Neural cell (in vitro differentiated cells): ENCODE results near the gene REST. TPM values are rescaled to one million over a fixed set of nuclear protein-coding genes. Genes with fewer than 3 reads are reported as not detected.

Experiments used
- H2AFZ ChIP-seq: fragments of 200-600, 300-800 bp; sonication (generic), shearing (Covaris generic); 2 replicates; pipeline ENCODE4 v1.6.0; 2014; ENCODE audit warnings: low read depth, mild to moderate bottlenecking, antibody characterized with exemption, low read length, moderate library complexity
- H3F3A ChIP-seq: fragments of 200-600 bp; shearing (Covaris generic); 2 replicates; pipeline ENCODE4 v1.6.1; 2016; ENCODE audit warnings: mild to moderate bottlenecking, moderate library complexity, mixed read lengths, antibody characterized with exemption, low read length; ENCODE audit not compliant: insufficient read depth, poor library complexity, severe bottlenecking
- H3K27ac ChIP-seq: fragments of 200-600, 300-800 bp; sonication (generic), shearing (Covaris generic); 2 replicates; pipeline ENCODE4 v1.5.1; 2014; ENCODE audit warnings: mild to moderate bottlenecking, low read length, moderate library complexity
- H3K27me3 ChIP-seq: fragments of 300-800, 200-600 bp; sonication (generic), shearing (Covaris generic); 2 replicates; pipeline ENCODE4 v1.6.0; 2014; ENCODE audit warnings: mild to moderate bottlenecking, low read depth, low read length, moderate library complexity; ENCODE audit not compliant: insufficient read depth
- H3K36me3 ChIP-seq: fragments of 300-800, 200-600 bp; sonication (generic), shearing (Covaris generic); 2 replicates; pipeline ENCODE4 v1.5.1; 2014; ENCODE audit warnings: mild to moderate bottlenecking, antibody characterized with exemption, low read length, moderate library complexity; ENCODE audit not compliant: insufficient read depth
- H3K4me2 ChIP-seq: fragments of 300-800, 200-600 bp; sonication (generic), shearing (Covaris generic); 2 replicates; pipeline ENCODE4 v1.6.0; 2014; ENCODE audit warnings: mild to moderate bottlenecking, low read length
- H3K4me3 ChIP-seq: fragments of 300-800, 200-600 bp; sonication (generic), shearing (Covaris generic); 2 replicates; pipeline ENCODE4 v1.5.1; 2014; ENCODE audit warnings: mild to moderate bottlenecking, low read length, moderate library complexity
- H3K79me2 ChIP-seq: fragments of 200-600 bp; shearing (Covaris generic); replicated peaks from 2 replicates; pipeline ENCODE4 v1.6.0; 2014; ENCODE audit warnings: mild to moderate bottlenecking, low read length, moderate library complexity; ENCODE audit not compliant: insufficient read depth
- H3K9ac ChIP-seq: fragments of 300-800, 200-600 bp; sonication (generic), shearing (Covaris generic); 2 replicates; pipeline ENCODE4 v1.6.1; 2016; ENCODE audit warnings: mild to moderate bottlenecking, low read length, mixed read lengths
- H3K9me2 ChIP-seq: fragments of 200-600 bp; shearing (Covaris generic); 2 replicates; pipeline ENCODE4 v1.6.1; 2016; ENCODE audit warnings: mild to moderate bottlenecking, low read length, mixed read lengths; ENCODE audit not compliant: insufficient read depth
- H3K9me3 ChIP-seq: fragments of 200-600, 300-800 bp; sonication (generic), shearing (Covaris generic); 2 replicates; pipeline ENCODE4 v1.6.1; 2016; ENCODE audit warnings: mild to moderate bottlenecking, mixed run types, low read length, moderate library complexity, mixed read lengths
- H4K20me1 ChIP-seq: fragments of 200-600 bp; shearing (Covaris generic); 2 replicates; pipeline ENCODE4 v1.6.1; 2016; ENCODE audit warnings: mild to moderate bottlenecking, mixed run types; ENCODE audit not compliant: insufficient read depth
- EP300 ChIP-seq: fragments of 450-650 bp; conservative IDR thresholded peaks from 2 replicates; pipeline ENCODE4 v1.6.1; 2014; ENCODE audit warnings: antibody characterized with exemption, mild to moderate bottlenecking, moderate library complexity; ENCODE audit not compliant: poor library complexity, severe bottlenecking
- EZH2 ChIP-seq: fragments of 200-600, 300-800 bp; shearing (Covaris generic), sonication (generic); IDR thresholded peaks from 2 replicates; pipeline ENCODE4 v1.6.1; 2014; ENCODE audit warnings: antibody characterized with exemption, low read length, borderline replicate concordance, mild to moderate bottlenecking; ENCODE audit not compliant: insufficient read depth, poor library complexity, severe bottlenecking
- MXI1 ChIP-seq: fragments of 450-650 bp; conservative IDR thresholded peaks from 2 replicates; pipeline ENCODE4 v1.6.1; 2014; ENCODE audit warnings: antibody characterized with exemption, mild to moderate bottlenecking; ENCODE audit not compliant: poor library complexity, severe bottlenecking
- POLR2AphosphoS5 ChIP-seq: IDR thresholded peaks from 2 replicates; pipeline ENCODE4 v1.6.1; 2012
- RAD21 ChIP-seq: fragments of 450-650 bp; conservative IDR thresholded peaks from 2 replicates; pipeline ENCODE4 v1.6.1; 2014; ENCODE audit warnings: antibody characterized with exemption, mild to moderate bottlenecking, moderate library complexity
- SMC3 ChIP-seq: fragments of 450-650 bp; conservative IDR thresholded peaks from 2 replicates; pipeline ENCODE4 v1.6.1; 2014; ENCODE audit warnings: antibody characterized with exemption, mild to moderate bottlenecking, moderate library complexity; ENCODE audit not compliant: poor library complexity
- TAF1 ChIP-seq: IDR thresholded peaks from 2 replicates; pipeline ENCODE4 v1.6.1; 2012; ENCODE audit warnings: low read depth
- polyA plus RNA-seq: library from polyadenylated mRNA; depleted of rRNA; stranded (reverse); fragments of >200 nt; gene quantifications from 2 replicates; pipeline ENCODE4 v1.2.3, GENCODE V29; 2014
- TF ChIP-seq, protein P1 (sequence below): IDR thresholded peaks from 2 replicates; pipeline ENCODE4 v1.6.1; 2012; ENCODE audit warnings: borderline replicate concordance
- TF ChIP-seq, protein P2 (sequence below): fragments of 450-650 bp; IDR thresholded peaks from 2 replicates; pipeline ENCODE4 v1.5.1; 2014; ENCODE audit warnings: antibody characterized with exemption, mild to moderate bottlenecking, moderate library complexity; ENCODE audit not compliant: poor library complexity, severe bottlenecking

REST gene
- polyA plus RNA-seq, 1 donor from 2014 or later: 3.2 TPM

DNA sequence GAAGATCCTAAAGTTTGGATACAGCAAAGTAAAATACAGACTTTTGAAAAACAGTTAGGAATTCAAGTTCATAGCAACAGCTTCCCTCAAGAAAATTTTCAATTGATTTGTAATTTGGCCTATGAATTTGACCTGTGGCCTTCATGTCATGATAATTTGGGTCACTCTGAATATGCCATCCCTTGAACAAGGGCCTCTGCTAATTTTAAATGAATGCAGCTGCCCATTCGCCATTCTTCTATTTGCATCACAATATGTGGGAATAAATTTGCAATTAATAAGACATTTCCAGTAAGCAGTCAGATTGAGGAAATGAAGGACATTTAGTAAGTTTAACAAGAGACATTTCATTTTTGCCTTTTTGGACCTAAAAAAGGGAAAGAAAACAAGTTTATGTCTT lies 1.9 kb upstream of the REST start:
- TF ChIP-seq EP300: no peak
- no peak for TF ChIP-seq RAD21
- TF ChIP-seq POLR2AphosphoS5: no peak
- TF ChIP-seq, protein P1, sequence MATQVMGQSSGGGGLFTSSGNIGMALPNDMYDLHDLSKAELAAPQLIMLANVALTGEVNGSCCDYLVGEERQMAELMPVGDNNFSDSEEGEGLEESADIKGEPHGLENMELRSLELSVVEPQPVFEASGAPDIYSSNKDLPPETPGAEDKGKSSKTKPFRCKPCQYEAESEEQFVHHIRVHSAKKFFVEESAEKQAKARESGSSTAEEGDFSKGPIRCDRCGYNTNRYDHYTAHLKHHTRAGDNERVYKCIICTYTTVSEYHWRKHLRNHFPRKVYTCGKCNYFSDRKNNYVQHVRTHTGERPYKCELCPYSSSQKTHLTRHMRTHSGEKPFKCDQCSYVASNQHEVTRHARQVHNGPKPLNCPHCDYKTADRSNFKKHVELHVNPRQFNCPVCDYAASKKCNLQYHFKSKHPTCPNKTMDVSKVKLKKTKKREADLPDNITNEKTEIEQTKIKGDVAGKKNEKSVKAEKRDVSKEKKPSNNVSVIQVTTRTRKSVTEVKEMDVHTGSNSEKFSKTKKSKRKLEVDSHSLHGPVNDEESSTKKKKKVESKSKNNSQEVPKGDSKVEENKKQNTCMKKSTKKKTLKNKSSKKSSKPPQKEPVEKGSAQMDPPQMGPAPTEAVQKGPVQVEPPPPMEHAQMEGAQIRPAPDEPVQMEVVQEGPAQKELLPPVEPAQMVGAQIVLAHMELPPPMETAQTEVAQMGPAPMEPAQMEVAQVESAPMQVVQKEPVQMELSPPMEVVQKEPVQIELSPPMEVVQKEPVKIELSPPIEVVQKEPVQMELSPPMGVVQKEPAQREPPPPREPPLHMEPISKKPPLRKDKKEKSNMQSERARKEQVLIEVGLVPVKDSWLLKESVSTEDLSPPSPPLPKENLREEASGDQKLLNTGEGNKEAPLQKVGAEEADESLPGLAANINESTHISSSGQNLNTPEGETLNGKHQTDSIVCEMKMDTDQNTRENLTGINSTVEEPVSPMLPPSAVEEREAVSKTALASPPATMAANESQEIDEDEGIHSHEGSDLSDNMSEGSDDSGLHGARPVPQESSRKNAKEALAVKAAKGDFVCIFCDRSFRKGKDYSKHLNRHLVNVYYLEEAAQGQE: no peak
- H3K4me3 ChIP-seq: no peak overlapping the region
- no peaks in the 10 kb centered on the region for H3K9me2 ChIP-seq
- peaks cover 20% of the 10 kb centered on the region for H3K27me3 ChIP-seq
- no peak overlapping the region for H3K9ac ChIP-seq
- peaks cover 5% of the 10 kb centered on the region for H3K79me2 ChIP-seq
- no peaks in the 10 kb centered on the region for H4K20me1 ChIP-seq
- H3K27ac ChIP-seq: no peak overlapping the region
- no peak overlapping the region for H2AFZ ChIP-seq
- no peaks in the 10 kb centered on the region for H3K9me3 ChIP-seq
- no peak overlapping the region for H3K4me2 ChIP-seq
- H3F3A ChIP-seq: peaks cover 6% of the 10 kb centered on the region
- no peaks in the 10 kb centered on the region for H3K36me3 ChIP-seq

DNA sequence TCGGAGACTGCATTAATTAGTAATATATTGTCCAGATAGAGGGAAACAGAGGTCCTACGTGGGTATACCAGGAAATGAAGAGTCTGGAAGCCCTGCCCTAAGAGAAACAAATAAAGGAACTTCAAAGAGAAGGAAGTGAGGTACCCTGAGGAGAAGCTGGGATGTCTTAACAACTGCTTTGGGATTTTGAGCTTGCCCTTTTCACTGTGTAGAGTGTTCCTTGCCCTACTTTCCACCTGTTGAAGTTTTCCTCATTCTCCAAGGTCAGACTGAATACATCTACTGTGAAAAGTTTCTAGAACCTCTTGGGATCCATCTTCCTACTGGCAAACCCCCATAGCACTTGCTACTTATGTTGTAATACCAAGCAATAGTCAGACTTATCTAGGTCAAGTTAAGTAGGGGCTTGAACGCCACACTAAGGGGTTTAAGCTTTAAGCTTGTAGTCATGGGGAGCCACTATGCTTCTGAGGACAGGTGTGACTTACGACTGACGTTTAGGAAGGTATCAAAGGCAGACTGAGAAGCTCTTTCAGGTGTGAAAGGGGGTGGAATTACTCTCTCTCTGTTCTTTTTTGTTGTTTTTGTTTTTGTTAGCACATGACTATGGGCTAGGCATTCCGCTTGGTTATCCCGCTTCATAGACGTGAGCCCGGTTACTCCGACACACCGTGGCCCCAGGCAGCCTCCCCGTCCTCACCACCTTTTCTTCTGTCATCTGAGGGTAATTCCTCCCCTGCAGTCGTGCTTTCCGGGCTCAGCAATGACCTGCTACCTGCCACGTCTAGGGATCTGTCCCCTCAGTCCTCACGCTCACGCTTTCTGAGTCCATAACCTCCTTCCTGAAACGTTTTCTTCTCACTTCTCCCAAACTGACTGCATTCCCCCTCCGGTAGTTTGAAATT lies 959 bp upstream of the REST start:
- Histone ChIP-seq H3K9ac (no peak overlapping the region), H3K27me3 (peaks cover 20% of the 10 kb centered on the region)
- TF ChIP-seq RAD21: no peak
- no peak for TF ChIP-seq POLR2AphosphoS5
- no peak for TF ChIP-seq TAF1
- no peak for TF ChIP-seq SMC3
- TF ChIP-seq, protein P2, sequence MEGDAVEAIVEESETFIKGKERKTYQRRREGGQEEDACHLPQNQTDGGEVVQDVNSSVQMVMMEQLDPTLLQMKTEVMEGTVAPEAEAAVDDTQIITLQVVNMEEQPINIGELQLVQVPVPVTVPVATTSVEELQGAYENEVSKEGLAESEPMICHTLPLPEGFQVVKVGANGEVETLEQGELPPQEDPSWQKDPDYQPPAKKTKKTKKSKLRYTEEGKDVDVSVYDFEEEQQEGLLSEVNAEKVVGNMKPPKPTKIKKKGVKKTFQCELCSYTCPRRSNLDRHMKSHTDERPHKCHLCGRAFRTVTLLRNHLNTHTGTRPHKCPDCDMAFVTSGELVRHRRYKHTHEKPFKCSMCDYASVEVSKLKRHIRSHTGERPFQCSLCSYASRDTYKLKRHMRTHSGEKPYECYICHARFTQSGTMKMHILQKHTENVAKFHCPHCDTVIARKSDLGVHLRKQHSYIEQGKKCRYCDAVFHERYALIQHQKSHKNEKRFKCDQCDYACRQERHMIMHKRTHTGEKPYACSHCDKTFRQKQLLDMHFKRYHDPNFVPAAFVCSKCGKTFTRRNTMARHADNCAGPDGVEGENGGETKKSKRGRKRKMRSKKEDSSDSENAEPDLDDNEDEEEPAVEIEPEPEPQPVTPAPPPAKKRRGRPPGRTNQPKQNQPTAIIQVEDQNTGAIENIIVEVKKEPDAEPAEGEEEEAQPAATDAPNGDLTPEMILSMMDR: no peak
- TF ChIP-seq MXI1: no peak
- TF ChIP-seq EP300: no peak
- TF ChIP-seq, protein P1: no peak
- TF ChIP-seq EZH2: no peak

More for the DNA sequence above, 959 bp upstream of the REST start:
- peak overlapping the region; percentile 51 for H2AFZ ChIP-seq
- peaks cover 12% of the 10 kb centered on the region for H3K79me2 ChIP-seq
- no peaks in the 10 kb centered on the region for H4K20me1 ChIP-seq
- no peaks in the 10 kb centered on the region for H3K36me3 ChIP-seq
- H3K27ac ChIP-seq: no peak overlapping the region
- no peaks in the 10 kb centered on the region for H3K9me2 ChIP-seq
- no peaks in the 10 kb centered on the region for H3K9me3 ChIP-seq
- peaks cover 6% of the 10 kb centered on the region for H3F3A ChIP-seq
- peak overlapping the region; percentile 87 for H3K4me3 ChIP-seq
- H3K4me2 ChIP-seq: no peak overlapping the region
